ENCODE results near the gene SOCS6.

DNA sequence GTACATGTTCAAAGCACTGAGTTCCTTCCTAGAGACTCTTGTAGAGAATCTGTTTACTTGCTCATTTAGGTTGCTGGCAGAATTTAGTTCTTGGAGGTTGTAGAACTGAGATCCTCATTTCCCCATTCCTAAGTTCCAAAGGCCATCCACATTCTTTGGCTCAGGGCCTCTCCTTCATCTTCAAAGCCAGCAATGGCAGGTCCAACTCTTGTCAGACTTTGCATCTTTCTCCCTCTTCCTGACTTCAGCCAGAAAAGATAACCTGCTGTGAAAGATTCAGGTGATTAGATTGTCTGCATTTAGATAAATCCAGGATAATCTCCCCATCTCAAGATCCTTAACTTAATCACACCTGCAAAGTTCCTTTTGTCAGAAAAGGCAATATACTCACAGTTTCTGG, 51.1 kb downstream of the SOCS6 start:
- TF ChIP-seq, protein P1, sequence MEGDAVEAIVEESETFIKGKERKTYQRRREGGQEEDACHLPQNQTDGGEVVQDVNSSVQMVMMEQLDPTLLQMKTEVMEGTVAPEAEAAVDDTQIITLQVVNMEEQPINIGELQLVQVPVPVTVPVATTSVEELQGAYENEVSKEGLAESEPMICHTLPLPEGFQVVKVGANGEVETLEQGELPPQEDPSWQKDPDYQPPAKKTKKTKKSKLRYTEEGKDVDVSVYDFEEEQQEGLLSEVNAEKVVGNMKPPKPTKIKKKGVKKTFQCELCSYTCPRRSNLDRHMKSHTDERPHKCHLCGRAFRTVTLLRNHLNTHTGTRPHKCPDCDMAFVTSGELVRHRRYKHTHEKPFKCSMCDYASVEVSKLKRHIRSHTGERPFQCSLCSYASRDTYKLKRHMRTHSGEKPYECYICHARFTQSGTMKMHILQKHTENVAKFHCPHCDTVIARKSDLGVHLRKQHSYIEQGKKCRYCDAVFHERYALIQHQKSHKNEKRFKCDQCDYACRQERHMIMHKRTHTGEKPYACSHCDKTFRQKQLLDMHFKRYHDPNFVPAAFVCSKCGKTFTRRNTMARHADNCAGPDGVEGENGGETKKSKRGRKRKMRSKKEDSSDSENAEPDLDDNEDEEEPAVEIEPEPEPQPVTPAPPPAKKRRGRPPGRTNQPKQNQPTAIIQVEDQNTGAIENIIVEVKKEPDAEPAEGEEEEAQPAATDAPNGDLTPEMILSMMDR (IDR thresholded peaks at IDR 0.05; ENCODE audit: low read depth, low read length, missing input control) = no peak
- TF ChIP-seq HNF4G (IDR thresholded peaks at IDR 0.05) (no peak), RAD21 (IDR thresholded peaks at IDR 0.05) (no peak), TAF1 (conservative IDR thresholded peaks at IDR 0.05) (no peak), YY1 (IDR thresholded peaks at IDR 0.05) (no peak), SP1 (IDR thresholded peaks at IDR 0.05) (no peak)
- TF ChIP-seq, protein P2, sequence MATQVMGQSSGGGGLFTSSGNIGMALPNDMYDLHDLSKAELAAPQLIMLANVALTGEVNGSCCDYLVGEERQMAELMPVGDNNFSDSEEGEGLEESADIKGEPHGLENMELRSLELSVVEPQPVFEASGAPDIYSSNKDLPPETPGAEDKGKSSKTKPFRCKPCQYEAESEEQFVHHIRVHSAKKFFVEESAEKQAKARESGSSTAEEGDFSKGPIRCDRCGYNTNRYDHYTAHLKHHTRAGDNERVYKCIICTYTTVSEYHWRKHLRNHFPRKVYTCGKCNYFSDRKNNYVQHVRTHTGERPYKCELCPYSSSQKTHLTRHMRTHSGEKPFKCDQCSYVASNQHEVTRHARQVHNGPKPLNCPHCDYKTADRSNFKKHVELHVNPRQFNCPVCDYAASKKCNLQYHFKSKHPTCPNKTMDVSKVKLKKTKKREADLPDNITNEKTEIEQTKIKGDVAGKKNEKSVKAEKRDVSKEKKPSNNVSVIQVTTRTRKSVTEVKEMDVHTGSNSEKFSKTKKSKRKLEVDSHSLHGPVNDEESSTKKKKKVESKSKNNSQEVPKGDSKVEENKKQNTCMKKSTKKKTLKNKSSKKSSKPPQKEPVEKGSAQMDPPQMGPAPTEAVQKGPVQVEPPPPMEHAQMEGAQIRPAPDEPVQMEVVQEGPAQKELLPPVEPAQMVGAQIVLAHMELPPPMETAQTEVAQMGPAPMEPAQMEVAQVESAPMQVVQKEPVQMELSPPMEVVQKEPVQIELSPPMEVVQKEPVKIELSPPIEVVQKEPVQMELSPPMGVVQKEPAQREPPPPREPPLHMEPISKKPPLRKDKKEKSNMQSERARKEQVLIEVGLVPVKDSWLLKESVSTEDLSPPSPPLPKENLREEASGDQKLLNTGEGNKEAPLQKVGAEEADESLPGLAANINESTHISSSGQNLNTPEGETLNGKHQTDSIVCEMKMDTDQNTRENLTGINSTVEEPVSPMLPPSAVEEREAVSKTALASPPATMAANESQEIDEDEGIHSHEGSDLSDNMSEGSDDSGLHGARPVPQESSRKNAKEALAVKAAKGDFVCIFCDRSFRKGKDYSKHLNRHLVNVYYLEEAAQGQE (IDR thresholded peaks at IDR 0.05) = no peak
- TF ChIP-seq, protein P3, sequence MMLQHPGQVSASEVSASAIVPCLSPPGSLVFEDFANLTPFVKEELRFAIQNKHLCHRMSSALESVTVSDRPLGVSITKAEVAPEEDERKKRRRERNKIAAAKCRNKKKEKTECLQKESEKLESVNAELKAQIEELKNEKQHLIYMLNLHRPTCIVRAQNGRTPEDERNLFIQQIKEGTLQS (IDR thresholded peaks at IDR 0.05) = no peak

Data from liver (tissue), 3 donors.